IPS-20b (cell line): ENCODE data around the gene ANKRD17.
A peak's percentile ranks its signal among the peaks of the same experiment; 100 is the strongest.
"Not testable (repeated sequence)": the region's sequence is repeated elsewhere in the genome, so short reads cannot be mapped to it uniquely, and the experiment has no call there.

Experiments
- H3K27ac ChIP-seq: one replicate; pipeline ENCODE4 v1.5.1; 2013; ENCODE audit warnings: low read length
- H3K27me3 ChIP-seq: 2 replicates; pipeline ENCODE4 v1.6.1; 2013; ENCODE audit warnings: mild to moderate bottlenecking, low read length, inconsistent platforms; ENCODE audit not compliant: insufficient read depth
- H3K36me3 ChIP-seq: 2 replicates; pipeline ENCODE4 v1.6.1; 2013; ENCODE audit warnings: low read depth, mild to moderate bottlenecking, inconsistent platforms, low read length, moderate library complexity; ENCODE audit not compliant: insufficient read depth
- H3K4me1 ChIP-seq: 2 replicates; pipeline ENCODE4 v1.6.1; 2013; ENCODE audit warnings: mild to moderate bottlenecking, control low read depth, inconsistent platforms, low read length, moderate library complexity; ENCODE audit not compliant: insufficient read depth
- H3K4me3 ChIP-seq: 2 replicates; pipeline ENCODE4 v1.5.1; 2013; ENCODE audit warnings: mild to moderate bottlenecking, low read length, inconsistent platforms
- H3K9ac ChIP-seq: 2 replicates; pipeline ENCODE4 v1.6.1; 2013; ENCODE audit warnings: low read depth, mild to moderate bottlenecking, inconsistent platforms, low read length, moderate library complexity
- H3K9me3 ChIP-seq: 2 replicates; pipeline ENCODE4 v1.6.1; 2013; ENCODE audit warnings: mild to moderate bottlenecking, low read depth, low read length, inconsistent platforms; ENCODE audit not compliant: insufficient read depth

The ANKRD17 gene

DNA sequence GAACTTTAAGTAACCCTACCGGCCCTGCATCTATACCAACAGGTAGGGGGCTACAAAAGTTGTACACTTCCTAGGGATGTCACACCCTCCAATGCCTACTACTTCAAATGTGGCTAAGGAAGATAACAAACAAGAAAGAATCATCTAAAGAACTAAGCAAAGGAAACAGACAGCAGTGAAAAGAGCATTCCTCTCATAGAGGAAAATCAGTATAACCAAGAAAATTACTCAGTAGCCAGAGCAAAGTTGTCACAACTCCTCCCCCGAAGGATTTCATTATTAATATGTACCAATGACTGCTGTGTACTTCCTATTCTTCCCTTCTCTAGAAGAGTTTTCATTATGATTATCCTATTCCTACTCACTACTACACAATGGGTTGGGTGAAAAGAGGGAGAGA is 12.6 kb downstream of the ANKRD17 start:
- no peak overlapping the region for H3K27ac ChIP-seq
- H3K9ac ChIP-seq = no peak overlapping the region
- peaks cover 11% of the 10 kb centered on the region; the same call in 1 of the 2 replicates for H3K36me3 ChIP-seq
- no peak overlapping the region for H3K4me3 ChIP-seq
- H3K9me3 ChIP-seq = no peaks in the 10 kb centered on the region
- H3K27me3 ChIP-seq = no peaks in the 10 kb centered on the region
- H3K4me1 ChIP-seq = peaks cover 12% of the 10 kb centered on the region; the same call in 1 of the 2 replicates

DNA sequence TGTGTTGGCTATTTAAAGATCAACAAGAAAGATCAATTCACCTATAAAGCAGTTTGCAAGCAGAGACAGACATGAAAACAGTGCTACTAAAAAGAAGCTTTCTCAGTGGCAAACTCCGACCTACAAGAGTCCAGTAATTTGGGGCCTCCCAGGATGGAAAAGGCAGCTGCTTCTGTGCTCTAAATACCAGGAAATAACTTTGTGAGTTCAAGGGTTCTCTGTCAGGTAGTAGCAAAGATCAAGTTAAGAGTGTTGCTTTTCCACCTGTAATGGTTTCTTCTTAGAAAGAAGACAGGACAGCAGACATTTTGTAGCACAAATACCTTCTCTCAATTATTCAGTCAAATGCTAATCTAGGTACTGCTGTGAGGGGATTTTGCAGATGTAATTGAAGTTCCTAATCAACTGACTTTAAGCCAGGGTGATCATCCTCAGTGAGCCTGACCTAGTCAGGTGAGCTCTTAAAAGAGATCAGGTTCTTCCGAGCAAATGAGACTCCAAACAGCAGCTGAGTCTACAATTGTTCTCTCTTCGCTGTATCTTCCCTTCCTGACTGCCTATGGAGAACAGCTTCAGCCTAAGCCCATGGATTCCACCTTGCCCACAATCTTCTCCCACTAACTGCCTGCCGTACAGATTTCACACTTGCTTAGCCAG is 13.5 kb downstream of the ANKRD17 start:
- Histone ChIP-seq H3K36me3 (peaks cover 11% of the 10 kb centered on the region; the same call in 1 of the 2 replicates), H3K4me1 (peaks cover 12% of the 10 kb centered on the region; the same call in 1 of the 2 replicates), H3K4me3 (no peak overlapping the region), H3K27me3 (no peaks in the 10 kb centered on the region), H3K9me3 (no peaks in the 10 kb centered on the region), H3K9ac (peak overlapping the region; percentile 49; the same call in 1 of the 2 replicates), H3K27ac (no peak overlapping the region)

- no peak overlapping the region for H3K9ac ChIP-seq
- H3K27me3 ChIP-seq = no peaks in the 10 kb centered on the region
- H3K27ac ChIP-seq = no peak overlapping the region
- peaks cover 28% of the 10 kb centered on the region for H3K36me3 ChIP-seq
- no peaks in the 10 kb centered on the region for H3K9me3 ChIP-seq
- H3K4me1 ChIP-seq = no peaks in the 10 kb centered on the region
- no peak overlapping the region for H3K4me3 ChIP-seq
Observed at GRCh38 chr4:73237044-73237443, 21.6 kb downstream of the ANKRD17 start.

- Histone ChIP-seq H3K9ac (no peak overlapping the region), H3K36me3 (peaks cover 37% of the 10 kb centered on the region), H3K4me1 (no peaks in the 10 kb centered on the region), H3K4me3 (no peak overlapping the region), H3K27ac (no peak overlapping the region), H3K9me3 (no peaks in the 10 kb centered on the region), H3K27me3 (no peaks in the 10 kb centered on the region)
Observed at GRCh38 chr4:73236151-73236550, 22.4 kb downstream of the ANKRD17 start.

DNA sequence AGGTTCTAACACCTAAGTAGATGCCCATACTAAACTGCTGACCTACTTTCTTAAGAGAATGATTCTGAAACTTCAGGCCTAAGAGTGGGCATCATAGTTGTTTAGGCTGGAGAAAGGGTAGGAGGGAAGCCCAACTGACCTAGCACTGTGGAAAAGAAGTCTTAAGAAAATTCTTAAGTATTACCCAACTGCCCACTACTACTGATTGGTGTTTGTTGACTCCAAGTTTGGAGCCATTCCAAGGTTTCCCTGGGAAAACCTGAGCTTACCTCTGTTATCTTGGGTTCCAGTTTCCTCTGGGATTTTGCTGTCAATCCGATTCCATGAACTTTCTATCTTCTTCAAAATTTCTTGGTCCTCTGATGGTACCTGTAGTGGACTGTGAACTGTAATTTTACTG is 23.9 kb downstream of the ANKRD17 start:
- Histone ChIP-seq H3K4me1 (no peaks in the 10 kb centered on the region), H3K9me3 (no peaks in the 10 kb centered on the region), H3K36me3 (peaks cover 47% of the 10 kb centered on the region), H3K9ac (no peak overlapping the region), H3K27ac (no peak overlapping the region), H3K27me3 (no peaks in the 10 kb centered on the region), H3K4me3 (no peak overlapping the region)

DNA sequence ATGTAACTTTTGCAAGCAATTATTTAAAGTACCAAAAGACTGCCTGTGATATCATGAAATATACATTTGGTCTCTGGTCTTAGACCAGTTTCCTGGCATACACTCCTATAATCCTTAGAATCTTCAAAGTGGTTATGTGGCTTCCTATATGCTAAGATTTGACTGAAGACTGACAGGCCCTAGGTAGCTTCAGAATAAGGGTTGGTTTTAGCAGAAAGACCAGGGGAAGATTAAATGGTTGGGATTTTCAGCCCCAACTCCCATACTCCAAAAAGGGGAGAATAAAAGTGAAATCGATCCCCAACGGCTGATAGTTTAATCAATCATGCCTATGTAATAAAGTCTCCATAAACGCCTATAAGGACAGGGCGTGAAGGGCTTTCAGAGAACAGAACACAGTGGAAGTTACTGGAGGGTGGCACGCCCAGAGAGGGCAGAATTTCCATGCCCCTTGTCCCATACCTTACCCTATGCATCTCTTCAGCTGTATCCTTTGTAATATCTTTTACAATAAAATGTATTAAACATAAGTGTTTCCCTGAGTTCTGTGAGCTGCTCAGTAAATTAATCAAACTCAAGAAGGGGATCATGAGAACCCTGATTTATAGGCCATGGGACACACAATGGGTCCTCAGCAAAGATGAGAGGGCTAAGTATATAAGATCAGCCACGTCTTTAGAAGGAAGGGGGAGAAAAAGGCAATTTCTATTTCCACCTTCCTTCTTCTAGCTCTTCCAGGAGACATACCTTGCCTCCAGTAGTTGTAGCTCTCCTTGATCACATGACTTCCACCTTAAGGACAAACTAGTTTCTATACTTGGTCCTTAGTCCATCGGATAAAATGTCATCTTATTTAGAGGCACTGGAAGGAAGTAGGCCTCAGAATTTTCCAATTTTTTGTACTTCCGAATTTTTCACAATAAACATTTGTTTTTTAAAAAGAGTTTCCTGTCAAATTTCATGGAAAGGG is 26.8 kb downstream of the ANKRD17 start:
- no peaks in the 10 kb centered on the region for H3K27me3 ChIP-seq
- no peak overlapping the region for H3K27ac ChIP-seq
- no peaks in the 10 kb centered on the region for H3K4me1 ChIP-seq
- peaks cover 47% of the 10 kb centered on the region for H3K36me3 ChIP-seq
- H3K4me3 ChIP-seq = no peak overlapping the region
- no peak overlapping the region for H3K9ac ChIP-seq
- no peaks in the 10 kb centered on the region for H3K9me3 ChIP-seq

DNA sequence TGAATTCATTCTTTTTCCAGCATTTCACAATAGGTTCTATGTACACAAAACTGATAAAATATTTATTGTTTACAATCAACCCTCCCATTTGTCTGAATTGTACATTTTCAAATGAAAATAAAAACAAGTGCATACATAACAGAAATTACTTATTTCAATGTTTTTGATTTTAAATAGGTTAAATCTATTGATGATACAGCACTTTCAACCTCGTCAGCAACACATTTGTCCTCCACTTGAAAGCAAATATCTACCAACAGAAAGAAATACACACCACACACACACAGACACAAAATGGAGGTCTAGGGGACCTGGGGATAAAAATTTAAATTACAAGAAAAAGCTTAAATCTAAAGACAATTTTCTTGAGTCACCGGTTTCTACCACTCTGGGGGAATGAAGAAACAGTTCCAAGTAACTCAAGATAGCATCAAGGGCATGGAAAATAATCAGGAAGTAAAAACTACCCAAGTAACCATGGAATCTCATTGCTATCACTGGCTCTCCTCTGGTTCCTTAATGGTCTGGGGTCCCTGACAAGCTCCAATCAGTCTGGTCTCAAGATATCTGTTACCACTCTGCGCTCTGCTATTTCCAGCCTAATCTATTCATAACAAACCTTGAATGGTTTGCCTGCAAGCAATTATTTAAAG is 27.6 kb downstream of the ANKRD17 start:
- H3K4me1 ChIP-seq = no peaks in the 10 kb centered on the region
- peaks cover 47% of the 10 kb centered on the region for H3K36me3 ChIP-seq
- H3K9ac ChIP-seq = no peak overlapping the region
- no peak overlapping the region for H3K4me3 ChIP-seq
- no peaks in the 10 kb centered on the region for H3K27me3 ChIP-seq
- H3K9me3 ChIP-seq = no peaks in the 10 kb centered on the region
- H3K27ac ChIP-seq = no peak overlapping the region

GRCh38 chr4:73228800-73229199 is 29.8 kb downstream of the ANKRD17 start:
- not testable (repeated sequence) for H3K4me3 ChIP-seq, H3K27ac ChIP-seq, H3K9ac ChIP-seq, H3K9me3 ChIP-seq, H3K27me3 ChIP-seq
- peaks cover 14% of the 10 kb centered on the region for H3K4me1 ChIP-seq
- peaks cover 30% of the 10 kb centered on the region for H3K36me3 ChIP-seq

DNA sequence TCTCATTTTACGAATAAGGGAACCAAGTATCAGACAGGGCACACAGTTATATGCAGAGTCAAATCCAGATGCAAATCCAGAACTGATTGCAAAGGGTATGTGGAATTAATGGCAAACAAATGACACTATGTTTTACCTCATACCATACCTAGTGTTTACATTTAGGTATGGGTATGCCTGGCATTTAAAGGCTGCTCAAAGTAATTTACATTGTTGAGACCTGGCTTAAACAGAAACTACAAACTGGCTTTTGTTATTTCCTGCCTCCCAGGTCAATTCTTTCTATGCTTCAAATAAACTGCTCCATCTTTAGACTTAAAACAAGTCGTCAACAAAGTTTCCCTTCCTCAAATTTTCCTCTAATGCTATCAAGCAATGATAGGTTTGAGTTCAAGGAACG is 33.7 kb downstream of the ANKRD17 start:
- no peaks in the 10 kb centered on the region for H3K36me3 ChIP-seq
- H3K4me1 ChIP-seq = peaks cover 38% of the 10 kb centered on the region
- H3K27me3 ChIP-seq = no peaks in the 10 kb centered on the region
- no peak overlapping the region for H3K4me3 ChIP-seq
- H3K9ac ChIP-seq = no peak overlapping the region
- no peaks in the 10 kb centered on the region for H3K9me3 ChIP-seq
- no peak overlapping the region for H3K27ac ChIP-seq

DNA sequence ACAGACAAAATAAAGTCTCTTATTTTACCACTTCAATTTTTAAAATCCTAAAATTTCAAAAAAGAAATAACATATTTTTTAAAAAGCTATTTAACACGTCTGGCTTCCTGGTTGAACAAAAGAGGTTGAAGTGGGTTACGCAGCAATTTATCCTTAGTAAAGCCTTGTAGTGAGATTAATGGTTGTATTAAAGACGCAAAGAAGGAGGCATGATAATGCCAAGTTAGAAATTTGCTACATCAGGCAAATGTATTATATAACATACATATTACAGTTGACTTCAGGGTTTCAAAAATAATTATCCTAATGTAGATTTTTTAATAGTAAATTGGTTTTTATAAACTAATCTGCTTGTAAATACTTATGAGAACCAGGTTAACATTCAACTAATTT is 35.3 kb downstream of the ANKRD17 start:
- Histone ChIP-seq H3K27me3 (no peaks in the 10 kb centered on the region), H3K36me3 (no peaks in the 10 kb centered on the region), H3K27ac (no peak overlapping the region), H3K4me3 (peak overlapping the region; percentile 53; the same call in 1 of the 2 replicates), H3K9me3 (no peaks in the 10 kb centered on the region), H3K4me1 (peaks cover 38% of the 10 kb centered on the region), H3K9ac (peak overlapping the region; percentile 58; the same call in 1 of the 2 replicates)

DNA sequence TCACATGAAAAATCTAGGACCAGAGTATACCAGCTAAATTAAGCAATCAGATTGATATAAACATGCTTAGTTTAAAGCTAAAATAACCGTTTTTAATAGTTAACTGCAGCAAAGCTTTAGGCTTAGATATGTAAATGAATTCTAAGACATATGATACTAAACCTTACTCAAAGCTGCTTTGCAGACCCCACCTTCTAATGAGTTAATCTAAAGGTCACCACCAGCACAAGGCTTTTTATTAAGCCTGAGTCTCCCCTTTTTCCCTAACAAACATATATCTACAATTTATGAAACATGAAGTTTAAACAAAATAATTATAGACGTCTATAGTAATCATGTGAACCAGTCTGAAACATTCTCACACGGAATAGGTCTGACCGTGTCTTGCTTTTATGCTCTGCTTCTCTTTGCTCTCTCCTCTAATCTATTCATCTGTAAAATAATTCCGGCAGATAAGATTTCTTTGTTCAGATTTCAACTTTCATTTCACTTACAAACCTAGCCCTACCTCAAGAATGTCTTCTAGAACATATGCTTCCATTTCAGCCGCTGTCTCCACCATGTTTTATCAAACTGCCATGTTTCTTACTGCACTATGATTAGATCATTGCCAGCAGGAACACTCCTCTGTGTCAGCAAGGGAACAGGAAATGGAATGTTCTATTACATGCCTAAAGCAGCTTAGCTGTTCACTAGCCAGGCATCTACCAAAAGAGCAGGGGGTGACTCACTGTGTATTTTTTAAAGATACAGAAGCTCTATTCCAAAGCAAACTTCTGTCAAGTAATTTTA is 35.9 kb downstream of the ANKRD17 start:
- Histone ChIP-seq H3K27ac (peak overlapping the region; percentile 58), H3K36me3 (0 out of 2 replicates have a peak, but pooled peaks cover 2% of the 10 kb centered on the region), H3K27me3 (no peaks in the 10 kb centered on the region), H3K9ac (peak overlapping the region; percentile 58; the same call in 1 of the 2 replicates), H3K4me3 (peak overlapping the region; percentile 53), H3K9me3 (no peaks in the 10 kb centered on the region), H3K4me1 (peaks cover 38% of the 10 kb centered on the region)
